ENCODE data around the gene NTRK3.

NTRK3 gene

DNA sequence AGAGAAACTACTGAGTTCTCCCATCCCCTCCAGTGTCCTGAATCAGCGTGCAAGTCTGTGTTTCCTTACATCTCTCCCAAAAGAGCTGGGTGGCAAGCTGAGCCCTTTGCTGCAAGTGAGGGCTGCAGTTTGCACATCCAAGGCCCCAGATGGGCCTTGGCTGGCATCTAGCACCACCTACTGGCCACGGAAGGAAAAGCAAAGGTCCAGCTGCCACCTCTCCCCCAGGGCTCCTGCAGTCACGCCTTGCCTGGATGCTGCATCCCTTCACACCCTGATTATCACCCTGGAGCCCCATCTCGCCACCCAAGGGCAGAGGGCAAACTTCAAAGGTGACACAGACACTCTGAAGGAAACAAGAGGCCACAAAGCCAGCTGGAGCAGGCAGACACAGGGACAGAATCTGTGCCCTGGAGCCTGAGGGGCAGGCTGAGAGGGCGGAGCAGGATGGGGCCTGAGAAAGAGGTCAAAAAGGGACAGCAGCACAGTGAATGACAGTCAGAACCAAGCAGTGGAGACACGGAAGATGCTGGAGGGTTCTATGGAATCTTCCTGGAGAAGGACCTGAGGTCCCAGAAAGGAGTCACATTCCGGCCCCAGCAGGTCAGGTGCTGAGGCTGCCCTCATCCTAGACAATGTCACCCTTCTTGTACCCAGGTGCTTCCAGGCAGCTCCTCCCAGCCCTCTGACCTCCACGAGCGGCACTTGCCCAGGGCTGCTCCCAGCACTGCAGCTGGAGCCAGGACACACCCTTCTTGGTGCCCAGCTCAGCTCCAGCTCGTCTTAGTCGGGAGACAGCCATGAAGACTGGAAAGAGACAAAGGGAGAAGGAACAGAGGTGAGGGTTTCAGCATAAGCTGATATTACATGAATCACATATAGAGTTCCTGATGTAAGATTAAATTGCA is 18.3 kb upstream of the NTRK3 start:
- H3K4me3 ChIP-seq (ENCODE audit: low read depth, low read length): no peak overlapping the region
- TF ChIP-seq, protein P1, sequence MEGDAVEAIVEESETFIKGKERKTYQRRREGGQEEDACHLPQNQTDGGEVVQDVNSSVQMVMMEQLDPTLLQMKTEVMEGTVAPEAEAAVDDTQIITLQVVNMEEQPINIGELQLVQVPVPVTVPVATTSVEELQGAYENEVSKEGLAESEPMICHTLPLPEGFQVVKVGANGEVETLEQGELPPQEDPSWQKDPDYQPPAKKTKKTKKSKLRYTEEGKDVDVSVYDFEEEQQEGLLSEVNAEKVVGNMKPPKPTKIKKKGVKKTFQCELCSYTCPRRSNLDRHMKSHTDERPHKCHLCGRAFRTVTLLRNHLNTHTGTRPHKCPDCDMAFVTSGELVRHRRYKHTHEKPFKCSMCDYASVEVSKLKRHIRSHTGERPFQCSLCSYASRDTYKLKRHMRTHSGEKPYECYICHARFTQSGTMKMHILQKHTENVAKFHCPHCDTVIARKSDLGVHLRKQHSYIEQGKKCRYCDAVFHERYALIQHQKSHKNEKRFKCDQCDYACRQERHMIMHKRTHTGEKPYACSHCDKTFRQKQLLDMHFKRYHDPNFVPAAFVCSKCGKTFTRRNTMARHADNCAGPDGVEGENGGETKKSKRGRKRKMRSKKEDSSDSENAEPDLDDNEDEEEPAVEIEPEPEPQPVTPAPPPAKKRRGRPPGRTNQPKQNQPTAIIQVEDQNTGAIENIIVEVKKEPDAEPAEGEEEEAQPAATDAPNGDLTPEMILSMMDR (IDR thresholded peaks at IDR 0.05; ENCODE audit: low read depth, low read length): peak; percentile 85

DNA sequence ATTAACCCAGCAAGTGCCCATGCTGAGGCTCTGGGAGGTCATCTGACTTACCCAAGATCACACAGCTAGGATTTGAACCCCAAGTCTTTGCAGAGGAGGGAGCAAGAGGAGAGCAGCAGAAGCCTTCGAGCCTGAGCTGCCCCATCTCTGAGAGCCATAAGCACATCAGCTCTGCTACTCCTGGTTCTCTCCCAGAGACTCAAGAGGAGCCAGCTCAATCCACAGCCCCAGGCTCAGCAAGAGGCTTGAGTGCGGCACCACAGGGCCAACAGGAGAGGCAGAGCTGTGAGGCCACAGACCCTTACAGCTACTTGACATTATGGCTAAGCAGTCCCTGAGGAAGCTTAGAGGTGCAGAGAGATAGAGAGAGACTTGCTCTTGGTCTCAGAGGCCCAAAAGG is 15.9 kb upstream of the NTRK3 start:
- no peak overlapping the region for H3K4me3 ChIP-seq (ENCODE audit: low read depth, low read length)
- TF ChIP-seq, protein P1 (IDR thresholded peaks at IDR 0.05; ENCODE audit: low read depth, low read length): no peak

DNA sequence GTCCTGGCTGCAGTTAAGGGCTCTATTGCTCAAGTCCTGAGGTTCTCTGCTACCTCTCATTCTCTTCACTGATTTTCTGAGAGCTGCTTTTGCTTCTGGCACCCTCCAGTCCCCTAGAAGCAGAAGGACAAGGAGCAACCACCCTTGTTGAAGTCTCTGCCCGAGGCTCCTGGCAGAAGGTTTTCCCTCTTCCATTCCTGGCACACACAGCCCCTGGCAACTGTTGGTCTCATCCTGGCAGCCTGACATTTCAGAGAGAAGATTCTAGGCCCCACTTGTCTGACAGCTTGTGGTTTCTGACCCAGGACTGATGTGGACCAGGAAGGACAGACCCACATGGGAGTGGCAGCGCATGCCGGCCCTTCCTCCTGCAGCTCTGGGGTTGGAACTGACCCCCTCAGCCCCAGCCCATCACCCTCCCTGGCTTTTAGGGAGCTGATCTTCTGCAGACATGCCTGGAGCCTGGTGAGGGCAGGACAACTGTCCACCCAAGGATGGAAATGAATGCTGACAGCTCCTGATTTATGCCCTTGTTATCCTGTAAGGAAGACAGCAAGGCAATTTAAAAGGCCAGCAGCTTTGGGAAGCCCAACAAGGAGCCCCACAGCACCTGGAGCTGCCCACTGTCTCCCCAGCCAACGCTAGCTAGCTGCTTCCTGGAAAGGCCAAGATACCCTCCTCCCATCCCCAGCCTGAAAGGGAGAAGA is 13.0 kb upstream of the NTRK3 start:
- TF ChIP-seq, protein P1 (IDR thresholded peaks at IDR 0.05; ENCODE audit: low read depth, low read length): no peak
- H3K4me3 ChIP-seq (ENCODE audit: low read depth, low read length): no peak overlapping the region

DNA sequence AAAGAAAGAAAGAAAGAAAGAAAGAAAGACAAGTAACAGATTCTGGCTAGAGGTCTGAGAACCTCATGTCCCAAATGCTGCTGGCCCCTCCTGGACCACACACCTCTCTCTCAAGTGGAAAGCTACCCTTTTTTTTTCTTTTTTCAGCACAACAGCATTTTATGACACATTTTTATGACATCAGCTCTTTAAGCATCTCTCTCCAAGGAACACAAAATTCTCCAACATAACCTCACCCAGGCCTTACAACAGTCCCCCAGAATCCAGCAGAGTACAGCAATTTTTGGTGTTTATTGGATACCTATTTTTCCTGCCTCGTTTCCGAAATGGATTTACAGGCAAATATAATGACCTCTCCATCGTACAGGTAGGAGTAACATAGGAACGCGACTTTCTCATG is 11.2 kb upstream of the NTRK3 start:
- no peak overlapping the region for H3K4me3 ChIP-seq (ENCODE audit: low read depth, low read length)
- TF ChIP-seq, protein P1 (IDR thresholded peaks at IDR 0.05; ENCODE audit: low read depth, low read length): no peak

DNA sequence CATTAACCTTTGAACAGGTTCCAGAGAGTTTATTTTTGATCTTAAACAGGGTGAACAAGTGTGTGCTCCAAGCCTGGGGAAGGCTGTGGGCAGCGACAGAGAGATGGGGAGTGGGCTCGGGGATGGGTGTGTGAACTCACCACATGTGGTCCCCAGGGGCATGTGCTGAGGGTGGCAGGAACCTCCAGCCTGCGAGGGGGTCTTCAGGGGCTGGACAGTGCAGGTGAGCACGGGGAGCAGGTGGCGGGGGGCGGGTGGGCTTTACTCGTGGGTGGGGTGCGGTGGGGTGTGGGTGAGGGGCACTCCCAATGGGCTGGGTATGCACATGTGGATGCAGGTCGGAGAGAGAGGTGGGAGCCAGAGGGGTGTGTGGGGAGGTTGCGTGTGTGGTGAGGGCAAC is 9.6 kb upstream of the NTRK3 start:
- TF ChIP-seq, protein P1 (IDR thresholded peaks at IDR 0.05; ENCODE audit: low read depth, low read length): no peak
- no peak overlapping the region for H3K4me3 ChIP-seq (ENCODE audit: low read depth, low read length)

DNA sequence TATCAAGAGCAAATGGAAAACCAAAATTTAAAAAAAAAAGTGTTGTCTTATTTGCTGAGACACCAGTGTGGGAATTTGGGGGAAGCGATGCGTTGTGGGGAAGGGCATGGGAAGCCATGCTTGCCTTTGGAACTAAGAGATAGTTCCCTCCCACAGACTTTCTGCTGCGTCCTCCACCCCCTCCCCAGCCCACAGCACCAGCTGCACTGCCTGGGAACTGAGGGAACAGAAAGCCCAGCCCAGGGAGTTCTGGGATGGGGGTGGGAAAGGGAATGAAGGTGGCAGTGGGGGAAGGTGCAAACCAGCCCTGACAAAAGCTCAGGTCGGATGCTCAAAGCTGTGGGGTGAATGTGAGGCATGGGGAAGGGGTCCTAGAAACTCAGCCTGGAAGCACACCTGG is 8.1 kb upstream of the NTRK3 start:
- H3K4me3 ChIP-seq (ENCODE audit: low read depth, low read length): no peak overlapping the region
- TF ChIP-seq, protein P1 (IDR thresholded peaks at IDR 0.05; ENCODE audit: low read depth, low read length): no peak

DNA sequence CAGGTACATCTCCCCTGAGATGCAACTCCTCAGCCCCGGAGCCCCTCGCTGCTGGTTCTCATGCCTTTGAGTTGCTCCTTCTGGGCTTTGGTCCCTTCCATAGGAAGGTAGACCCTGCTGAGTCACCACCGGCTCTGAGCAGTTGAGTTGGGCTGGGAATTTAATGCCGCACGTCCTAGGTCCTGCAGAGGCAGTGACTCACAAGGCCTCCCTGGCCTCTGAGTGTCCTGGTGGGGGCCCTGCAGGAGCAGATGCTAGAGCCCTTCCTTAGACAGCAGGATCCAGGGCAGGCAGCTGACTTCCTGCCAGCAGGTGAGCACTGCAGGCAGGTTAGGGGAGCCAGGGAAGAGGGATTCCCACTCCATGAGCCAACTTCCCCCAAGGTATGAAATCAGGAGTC is 5.5 kb upstream of the NTRK3 start:
- no peak overlapping the region for H3K4me3 ChIP-seq (ENCODE audit: low read depth, low read length)
- TF ChIP-seq, protein P1 (IDR thresholded peaks at IDR 0.05; ENCODE audit: low read depth, low read length): no peak

Data from WI38 (cell line).